ENCODE data around the gene CEND1.

CEND1 gene

GRCh38 chr11:794766-795633 lies 5.1 kb upstream of the CEND1 start:
- DNase-seq, result no peak

- DNase-seq, result no peak
These were observed 4.3 kb upstream of the CEND1 start for GRCh38 chr11:794013-794765.

GRCh38 chr11:793556-793955 lies 3.7 kb upstream of the CEND1 start:
- no peak for DNase-seq

GRCh38 chr11:792873-793272 lies 3.0 kb upstream of the CEND1 start:
- no peak for DNase-seq

GRCh38 chr11:792535-792821 lies 2.6 kb upstream of the CEND1 start:
- DNase-seq, result no peak

- no peak for DNase-seq
These were observed 2.0 kb upstream of the CEND1 start for GRCh38 chr11:791658-792534.

- no peak for DNase-seq
These were observed 1.1 kb upstream of the CEND1 start for GRCh38 chr11:790721-791564.

GRCh38 chr11:788953-789940 lies 643 bp downstream of the CEND1 start:
- DNase-seq, result no peak

- no peak for DNase-seq
These were observed 1.8 kb downstream of the CEND1 start for GRCh38 chr11:788009-788640.

GRCh38 chr11:787084-787675 lies 2.7 kb downstream of the CEND1 start:
- no peak for DNase-seq

- DNase-seq, result no peak
These were observed 3.4 kb downstream of the CEND1 start for GRCh38 chr11:786235-787083.

GRCh38 chr11:783581-784015 lies 6.3 kb downstream of the CEND1 start:
- peak in 1 of 2 experiments; percentile 10 for DNase-seq

- no peak for DNase-seq
These were observed 7.4 kb downstream of the CEND1 start for GRCh38 chr11:782264-783174.

GRCh38 chr11:779955-780532 lies 9.8 kb downstream of the CEND1 start:
- no peak for DNase-seq

GRCh38 chr11:778976-779954 lies 10.6 kb downstream of the CEND1 start:
- DNase-seq, result no peak
